ENCODE results near the gene NAA35.

DNA sequence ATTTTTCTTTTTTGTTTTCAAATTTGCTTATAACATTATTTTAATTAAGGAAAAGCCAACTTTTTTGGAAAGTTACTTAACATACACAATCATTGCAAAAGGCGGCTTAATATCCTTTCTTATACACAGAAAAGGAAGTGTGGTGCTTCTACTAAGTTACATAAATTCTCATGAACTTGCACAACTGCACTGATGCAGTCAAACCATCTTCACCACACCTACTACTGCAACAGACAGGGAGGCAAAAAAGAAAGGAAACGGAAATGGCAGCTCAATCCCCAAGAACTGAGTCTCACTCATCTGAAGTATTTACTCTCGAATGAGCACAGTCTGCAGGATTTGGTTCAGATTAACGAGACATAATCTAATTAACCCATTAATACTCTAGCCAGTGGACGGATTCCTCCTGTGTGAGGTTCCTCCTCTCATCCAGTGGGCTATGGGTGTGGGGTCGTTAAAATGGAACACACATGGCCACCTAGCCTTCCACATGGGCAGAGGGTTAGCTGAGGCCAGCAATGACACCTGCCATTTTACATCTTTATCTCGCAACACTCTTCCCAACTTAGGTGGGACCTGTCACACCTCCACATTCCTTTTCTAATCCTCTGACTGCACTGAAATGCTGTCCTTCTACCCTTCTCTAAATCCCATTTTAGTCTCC lies 128.4 kb downstream of the NAA35 start:
- TF ChIP-seq, protein P1, sequence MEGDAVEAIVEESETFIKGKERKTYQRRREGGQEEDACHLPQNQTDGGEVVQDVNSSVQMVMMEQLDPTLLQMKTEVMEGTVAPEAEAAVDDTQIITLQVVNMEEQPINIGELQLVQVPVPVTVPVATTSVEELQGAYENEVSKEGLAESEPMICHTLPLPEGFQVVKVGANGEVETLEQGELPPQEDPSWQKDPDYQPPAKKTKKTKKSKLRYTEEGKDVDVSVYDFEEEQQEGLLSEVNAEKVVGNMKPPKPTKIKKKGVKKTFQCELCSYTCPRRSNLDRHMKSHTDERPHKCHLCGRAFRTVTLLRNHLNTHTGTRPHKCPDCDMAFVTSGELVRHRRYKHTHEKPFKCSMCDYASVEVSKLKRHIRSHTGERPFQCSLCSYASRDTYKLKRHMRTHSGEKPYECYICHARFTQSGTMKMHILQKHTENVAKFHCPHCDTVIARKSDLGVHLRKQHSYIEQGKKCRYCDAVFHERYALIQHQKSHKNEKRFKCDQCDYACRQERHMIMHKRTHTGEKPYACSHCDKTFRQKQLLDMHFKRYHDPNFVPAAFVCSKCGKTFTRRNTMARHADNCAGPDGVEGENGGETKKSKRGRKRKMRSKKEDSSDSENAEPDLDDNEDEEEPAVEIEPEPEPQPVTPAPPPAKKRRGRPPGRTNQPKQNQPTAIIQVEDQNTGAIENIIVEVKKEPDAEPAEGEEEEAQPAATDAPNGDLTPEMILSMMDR (conservative IDR thresholded peaks at IDR 0.05), result no peak
- TF ChIP-seq ZFX (IDR thresholded peaks at IDR 0.05), result no peak
